ENCODE data around the gene KIF23.

GRCh38 chr15:69462030-69462492, 47.9 kb downstream of the KIF23 start:
- TF ChIP-seq CTCF (conservative IDR thresholded peaks at IDR 0.05) (no peak), EZH2 (IDR thresholded peaks at IDR 0.05; ENCODE audit: low read depth) (no peak)
